GM19351 (cell line): Measurements from ENCODE around the gene RTN1.
A peak's percentile ranks its signal among the peaks of the same experiment; 100 is the strongest.

Experiments used
- ATAC-seq: cut with Tn5 transposase; IDR thresholded peaks from one replicate; pipeline ENCODE4 v1.9.1; 2021; ENCODE audit warnings: mild to moderate bottlenecking, moderate library complexity; ENCODE audit not compliant: unreplicated experiment

The RTN1 gene

DNA sequence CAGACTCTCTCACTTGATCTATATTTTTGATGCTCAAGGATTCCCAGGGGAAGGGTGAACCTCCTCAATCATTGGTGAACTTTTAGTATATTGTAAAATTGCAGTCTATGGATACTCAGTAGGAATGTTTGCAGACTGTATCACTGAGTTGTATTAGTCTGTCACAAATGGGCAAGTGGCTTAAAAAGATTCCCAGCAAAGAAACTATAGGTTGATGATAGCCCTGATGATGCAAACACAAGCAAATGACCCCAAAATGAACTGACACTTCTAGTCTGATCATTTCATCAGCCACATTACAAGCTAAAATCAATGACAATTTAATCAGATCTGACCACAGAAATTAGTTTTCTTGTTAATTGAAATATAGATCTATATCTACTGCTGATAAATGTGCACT, 59.5 kb downstream of the RTN1 start:
- no peak for ATAC-seq

DNA sequence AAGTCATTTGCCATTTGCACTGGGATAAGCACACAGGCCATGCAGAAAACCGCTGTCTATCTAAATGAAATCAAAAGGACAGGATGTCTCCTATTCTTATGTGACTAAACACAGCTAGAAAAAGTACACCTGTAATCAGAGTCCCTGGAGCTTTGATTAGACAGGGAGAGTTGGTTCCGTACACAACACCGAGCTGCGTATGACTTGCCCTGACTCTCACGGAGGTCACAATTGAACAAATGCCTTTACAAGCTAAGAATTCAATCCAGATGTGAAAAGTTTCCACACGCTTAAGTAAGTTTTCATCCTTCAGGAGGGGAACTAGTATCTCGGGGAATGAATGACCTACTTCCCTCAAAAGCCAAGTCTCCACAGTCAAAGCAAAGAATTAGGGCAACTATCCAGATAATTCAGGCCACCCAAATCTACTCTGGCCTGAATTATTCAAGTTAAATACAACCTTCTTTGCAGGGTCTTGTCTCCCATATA, 67.5 kb downstream of the RTN1 start:
- no peak for ATAC-seq

DNA sequence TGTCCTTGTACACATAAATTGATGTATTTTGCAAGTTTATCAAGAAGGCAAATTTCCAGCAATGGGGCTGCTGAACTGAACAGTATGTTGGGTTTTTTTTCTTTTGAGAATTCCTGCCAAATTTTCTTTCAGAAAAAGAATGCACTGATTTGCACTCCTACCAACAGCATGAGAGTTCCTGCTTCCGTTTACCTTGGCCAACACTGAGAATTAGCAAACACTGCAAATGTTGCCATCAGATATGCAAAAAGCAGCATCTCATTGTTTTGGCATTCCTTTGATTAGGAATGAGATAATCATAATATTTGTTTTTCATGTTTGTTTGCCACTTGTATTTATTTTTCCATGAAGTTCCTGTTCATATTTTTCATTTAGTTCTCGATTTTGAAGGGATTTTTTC, 82.4 kb downstream of the RTN1 start:
- no peak for ATAC-seq

DNA sequence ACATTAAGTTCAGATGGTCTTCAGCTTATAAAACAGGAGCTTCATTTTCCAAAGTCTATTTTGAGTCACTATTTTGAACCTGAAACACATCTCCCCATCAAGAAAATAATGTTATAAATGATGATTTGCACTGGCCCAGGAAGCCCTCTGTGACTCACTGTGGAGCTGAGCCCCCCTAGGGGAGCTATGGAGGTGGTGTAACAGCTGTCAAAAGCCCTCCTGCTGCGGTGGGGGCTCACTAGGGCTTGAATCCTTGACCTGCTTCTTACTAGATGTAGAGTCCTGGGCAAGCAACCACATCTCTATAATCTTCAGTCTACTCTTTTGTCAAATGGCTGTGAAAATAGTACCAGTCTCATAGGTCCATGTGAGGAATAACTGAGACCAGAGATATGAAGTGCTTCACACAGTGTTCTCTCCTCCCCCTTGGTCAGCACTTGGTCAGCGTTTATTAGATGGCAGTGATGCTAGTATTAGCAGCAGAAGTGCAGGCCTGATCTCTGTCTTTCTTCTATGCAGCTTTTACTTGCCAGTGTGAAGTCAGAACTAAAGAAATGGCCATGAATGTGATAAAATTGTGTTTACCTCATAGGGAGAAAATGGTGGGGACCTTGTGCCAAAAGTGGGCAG, 83.4 kb downstream of the RTN1 start:
- ATAC-seq: no peak

DNA sequence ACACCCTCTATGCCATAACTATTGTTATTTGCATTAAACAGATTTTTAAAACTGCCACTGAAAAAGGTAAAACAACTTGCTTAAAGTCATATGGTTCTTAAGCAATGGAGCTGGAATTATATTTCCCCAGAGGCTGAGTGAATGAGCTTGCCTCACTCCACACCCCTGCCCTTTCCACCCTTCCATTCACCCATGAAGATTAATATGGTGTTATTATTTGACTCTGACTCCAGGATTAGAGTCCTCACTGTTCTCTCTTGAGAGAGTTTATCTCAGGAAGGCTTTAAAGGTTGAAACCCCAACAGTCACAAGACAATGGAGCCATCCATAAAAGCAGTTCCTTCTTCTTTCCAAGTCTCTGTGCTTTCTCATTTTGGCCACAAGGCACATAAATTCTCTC, 84.9 kb downstream of the RTN1 start:
- ATAC-seq: no peak

DNA sequence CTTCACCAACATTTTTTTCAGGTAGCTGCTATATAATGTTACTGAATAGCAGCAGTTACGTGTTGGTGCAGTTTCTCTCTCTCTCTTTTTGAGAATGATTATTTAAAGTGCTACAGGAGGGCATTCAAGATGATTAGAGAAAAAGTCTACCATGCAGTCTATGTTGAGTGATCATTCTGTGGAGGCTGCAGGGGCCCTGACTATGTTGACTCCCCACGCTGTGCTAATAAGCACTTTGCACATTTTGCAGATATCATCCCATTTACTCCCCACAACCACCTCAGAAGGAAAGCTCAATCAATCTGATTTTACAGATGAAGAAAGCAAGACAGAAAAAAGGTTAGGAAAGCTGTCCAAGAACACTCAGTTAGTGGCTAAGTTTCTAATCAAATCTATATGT, 87.8 kb downstream of the RTN1 start:
- ATAC-seq: no peak

DNA sequence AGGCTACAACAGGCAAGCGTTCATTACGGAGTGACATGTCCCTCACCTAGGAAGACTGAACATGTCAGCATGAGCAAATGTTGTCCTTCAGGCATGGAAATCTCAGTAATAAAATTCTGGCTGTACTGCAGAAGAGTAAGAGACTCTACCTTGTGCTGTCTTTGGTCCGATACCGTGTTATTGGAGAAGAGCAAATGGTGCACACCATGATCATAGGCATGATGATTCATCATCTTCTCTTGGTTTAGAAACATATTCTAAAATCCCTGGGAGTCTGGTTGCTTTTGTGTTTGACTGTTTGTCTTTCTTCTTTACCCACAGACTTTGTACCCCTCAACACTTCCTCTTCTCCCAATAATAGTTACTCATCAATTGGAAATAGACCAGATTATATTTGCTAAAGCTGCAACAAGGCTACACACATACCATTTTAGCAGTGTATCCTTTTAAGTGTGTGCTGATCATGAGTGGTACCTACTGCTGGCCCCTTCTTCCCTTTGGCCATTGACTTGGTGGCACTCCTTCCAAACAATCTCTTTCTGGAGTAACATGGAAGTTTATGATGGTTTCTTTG, 93.5 kb downstream of the RTN1 start:
- no peak for ATAC-seq

DNA sequence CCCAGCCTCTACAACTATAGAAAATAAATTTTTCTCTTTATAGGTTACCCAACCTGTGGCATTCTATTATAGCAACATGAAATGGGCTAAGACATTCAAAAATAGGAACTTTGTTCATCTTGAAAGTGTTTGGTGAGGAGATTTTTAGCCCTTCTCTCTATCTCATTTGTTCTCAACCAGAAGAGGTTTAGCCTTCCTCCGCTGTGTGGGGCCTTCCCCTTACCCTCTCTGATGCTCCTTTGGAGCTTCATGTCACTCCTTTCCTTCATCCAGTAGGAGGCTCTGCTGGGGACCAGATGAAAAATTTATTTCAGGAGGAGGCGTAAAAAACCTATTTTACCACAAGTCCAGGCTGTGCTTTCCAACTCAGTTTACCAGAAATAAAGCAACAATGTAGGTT, 94.1 kb downstream of the RTN1 start:
- peak; percentile 49 for ATAC-seq

DNA sequence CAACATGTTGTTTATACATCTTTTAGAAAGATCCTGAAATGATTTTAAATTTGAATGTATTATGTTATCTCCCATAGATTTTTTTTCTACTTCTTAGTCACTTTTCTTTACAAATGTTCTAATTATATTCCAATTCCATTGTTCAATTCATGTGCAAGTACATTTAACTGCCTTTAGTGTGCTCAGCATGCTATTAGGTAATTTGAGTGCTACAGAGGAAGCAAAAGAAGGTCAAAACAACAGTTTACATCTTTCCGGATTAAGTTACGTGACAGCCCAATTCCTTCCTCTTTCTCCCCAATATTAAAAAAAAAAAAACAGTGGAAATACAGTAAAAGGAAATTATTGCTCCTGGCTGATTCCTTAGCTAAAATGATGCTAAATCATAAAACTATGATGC, 98.3 kb downstream of the RTN1 start:
- ATAC-seq: no peak

DNA sequence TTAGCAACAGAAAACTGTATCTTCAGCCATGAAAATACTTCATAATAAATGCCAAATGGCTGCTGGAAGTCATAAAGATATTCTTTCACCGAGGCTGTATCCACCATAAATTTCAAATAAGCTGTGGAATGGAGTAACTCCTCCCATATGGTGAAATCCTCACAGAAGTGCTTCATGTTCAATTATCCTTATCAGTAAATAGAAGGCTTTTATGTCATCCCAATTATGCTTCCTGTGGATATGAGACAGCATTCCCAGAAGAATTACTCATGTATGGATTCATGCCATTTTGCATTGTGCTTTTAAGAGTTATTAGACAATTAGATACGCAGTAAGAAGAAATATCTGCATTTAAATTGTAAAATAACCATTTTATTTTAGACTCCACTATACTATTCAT, 99.0 kb downstream of the RTN1 start:
- no peak for ATAC-seq

DNA sequence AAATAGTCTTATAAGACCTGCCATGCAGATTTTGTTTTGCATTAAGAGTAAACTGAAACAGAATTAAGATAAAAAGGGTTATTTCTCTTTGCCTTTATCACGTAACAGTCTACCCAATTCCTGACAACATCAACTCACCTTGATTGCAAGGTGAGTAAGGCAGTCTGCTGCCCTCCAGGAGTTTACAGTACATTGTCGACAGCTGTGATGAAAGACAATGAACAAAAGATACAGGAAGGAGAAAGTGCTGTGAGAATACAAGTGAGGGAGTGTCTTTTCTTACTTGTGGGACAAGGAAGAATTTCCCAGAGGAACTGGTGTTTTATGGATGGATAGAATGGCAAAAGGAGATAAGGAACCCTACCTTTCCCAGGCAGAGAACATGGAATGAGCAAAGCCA, 101.0 kb downstream of the RTN1 start:
- ATAC-seq: no peak

DNA sequence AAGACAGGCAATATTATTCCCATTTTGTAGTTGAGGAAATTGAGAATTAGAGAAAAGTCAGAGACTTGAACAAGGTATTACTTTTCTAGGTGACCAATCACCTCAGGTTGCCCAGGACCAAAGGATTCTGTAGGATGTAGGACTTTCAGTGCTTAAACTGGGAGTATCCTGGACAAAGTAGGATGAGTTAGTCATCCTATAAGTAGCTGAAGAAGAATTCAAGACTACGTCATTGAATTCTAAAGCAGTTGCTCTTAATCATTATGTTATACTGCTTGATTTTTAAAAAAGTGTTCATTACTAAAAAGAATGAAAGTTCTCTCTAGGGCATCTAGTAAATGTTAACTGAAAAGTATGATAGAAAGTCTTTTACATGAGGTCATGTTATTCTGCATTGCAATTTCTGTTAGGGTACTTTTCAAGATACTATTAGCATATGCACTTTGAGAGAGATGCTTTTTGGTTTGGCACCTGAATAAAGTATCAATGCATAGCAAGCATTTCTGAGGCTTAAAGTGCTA, 101.7 kb downstream of the RTN1 start:
- no peak for ATAC-seq

DNA sequence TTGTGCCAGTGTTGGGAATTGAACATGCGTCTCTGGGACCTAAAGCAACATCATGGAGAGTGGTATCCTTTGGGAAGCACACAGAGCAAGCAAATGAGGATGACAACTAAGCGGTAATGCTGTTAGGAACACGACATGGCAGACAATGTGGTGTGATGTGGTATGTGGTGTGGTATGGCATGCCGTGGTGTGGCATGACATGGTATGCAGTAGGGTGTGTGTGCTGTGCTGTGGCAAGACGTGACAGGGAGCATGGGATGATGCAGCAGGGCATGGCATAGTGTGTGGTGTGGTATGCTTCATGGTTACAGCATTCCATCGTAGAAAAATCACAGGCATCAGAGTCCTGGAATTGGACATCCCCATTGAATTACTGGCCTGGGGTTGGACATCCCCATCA, 108.7 kb downstream of the RTN1 start:
- no peak for ATAC-seq

DNA sequence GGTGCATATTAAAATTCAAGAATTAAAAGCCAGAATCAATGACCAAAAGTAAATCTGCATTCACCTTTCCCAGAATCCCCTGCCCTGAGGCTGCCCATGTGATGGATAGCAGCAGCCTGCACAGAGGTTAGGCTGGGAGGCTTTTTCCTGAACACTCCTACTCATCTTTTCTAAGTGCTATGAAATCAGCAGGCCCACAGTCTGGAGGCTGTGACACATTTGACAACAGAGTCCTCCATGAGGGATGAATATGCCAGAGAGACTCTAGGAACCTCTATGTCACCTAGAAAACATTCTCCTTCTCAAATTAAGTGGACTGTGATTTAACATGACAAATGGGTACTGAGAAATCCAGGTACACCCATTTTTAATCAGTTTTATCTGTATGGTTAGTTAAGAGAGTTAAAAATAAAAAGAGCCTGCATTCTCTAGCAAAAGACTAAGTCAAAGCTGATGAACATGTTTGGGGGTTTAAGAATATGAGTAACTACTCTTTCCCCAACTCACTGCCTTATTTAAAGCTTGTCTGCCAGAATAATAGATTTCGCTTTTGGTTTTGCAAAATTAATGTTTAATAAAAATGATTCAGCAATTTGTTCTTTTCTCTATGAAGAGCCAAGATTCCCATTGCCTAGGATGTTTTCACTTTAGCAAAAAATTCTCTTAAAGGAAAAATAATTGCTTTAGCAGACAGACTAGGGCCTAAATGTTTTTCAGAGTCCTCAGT, 115.0 kb downstream of the RTN1 start:
- no peak for ATAC-seq

DNA sequence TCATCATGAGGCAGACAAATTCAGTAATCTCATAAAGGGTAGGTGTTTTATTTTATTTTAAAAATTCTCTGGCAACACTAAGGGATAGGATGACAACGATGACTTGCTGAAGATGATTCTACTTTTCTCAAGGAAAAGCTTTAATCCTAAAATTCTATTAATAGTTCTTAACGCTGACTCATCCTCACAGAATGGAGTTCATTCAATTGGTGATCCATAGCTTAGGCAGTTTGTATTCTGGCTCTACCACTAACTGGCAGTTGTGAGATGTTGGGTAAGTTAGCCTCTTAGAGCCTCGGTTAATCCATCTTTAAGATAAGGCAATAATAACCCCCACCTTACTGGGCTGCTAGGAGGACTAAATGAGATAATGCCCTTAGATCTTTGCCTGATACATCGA, 116.3 kb downstream of the RTN1 start:
- no peak for ATAC-seq

DNA sequence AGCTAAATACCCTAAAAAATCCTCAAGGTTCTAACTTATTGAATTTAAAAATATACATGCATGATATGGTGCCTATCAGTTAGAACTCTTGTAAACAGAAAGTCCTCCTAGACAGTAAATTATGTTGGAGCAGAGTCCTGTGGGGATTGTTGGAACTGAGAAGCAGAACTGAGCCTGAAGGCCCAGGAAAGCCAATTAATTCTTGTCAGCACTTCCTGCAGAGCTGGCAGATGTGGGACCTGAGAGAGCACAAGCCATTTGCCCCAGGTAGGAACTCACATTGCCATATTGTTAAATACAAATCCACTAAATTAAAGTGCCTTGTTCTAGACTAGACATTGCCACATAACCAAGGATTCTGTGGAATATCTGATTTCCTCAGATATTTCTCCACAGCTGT, 117.1 kb downstream of the RTN1 start:
- ATAC-seq: no peak

DNA sequence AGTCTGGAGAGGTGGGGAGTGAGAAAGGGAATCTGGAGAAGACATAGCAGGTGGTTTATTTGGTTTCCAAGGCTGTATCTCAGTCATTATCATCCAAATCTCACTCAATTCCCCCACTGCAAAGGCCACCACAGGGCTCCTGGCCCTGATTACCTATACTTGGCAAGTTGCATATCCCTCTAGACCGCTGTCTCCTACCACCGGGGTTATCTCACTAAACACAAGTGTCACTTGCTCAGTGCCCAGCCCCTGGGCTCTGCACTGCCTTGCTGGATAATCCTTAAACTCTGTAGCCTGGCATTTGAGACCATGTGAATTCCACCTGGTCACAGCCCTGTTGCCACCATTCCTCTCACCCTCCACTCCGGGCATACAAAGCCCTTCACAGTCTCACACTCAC, 119.0 kb downstream of the RTN1 start:
- no peak for ATAC-seq

DNA sequence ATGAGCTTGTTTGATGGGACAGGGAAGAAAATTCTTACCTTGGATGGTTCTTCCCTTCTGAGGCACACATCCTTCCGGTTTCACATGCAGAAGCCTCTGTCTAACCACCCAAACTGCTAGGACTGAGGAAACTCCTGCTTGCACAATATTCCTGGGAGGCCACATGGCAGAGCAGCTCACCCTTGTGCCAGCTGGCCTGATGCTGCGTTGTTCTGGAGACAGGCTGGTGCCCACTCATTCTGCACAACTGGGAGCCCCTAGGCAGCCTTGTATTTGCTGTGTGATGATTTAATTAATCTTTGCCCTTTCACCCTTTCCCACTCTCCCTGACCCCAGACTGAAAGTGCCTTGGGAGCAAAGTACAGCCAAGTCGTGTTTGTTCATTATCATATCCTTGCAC, 130.8 kb downstream of the RTN1 start:
- no peak for ATAC-seq

DNA sequence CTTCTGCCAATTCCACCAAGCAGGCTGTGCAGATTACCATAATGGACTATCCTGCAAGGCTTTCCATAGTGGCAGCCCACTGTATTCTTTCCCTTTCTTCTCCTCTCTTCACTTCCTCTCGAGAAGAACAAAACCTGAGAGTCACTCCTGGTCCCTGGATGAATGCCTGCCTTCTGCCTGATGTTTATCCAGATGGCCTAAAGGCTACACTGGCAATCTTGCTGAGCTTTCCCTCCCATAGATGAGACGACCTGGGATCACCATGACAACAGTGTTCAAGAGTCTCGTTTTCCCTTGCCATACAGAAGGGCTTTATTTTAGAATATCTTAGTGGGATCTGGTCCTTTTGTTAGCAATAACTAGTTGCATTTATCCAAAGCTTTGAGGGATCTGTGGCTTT, 142.3 kb downstream of the RTN1 start:
- ATAC-seq: no peak

DNA sequence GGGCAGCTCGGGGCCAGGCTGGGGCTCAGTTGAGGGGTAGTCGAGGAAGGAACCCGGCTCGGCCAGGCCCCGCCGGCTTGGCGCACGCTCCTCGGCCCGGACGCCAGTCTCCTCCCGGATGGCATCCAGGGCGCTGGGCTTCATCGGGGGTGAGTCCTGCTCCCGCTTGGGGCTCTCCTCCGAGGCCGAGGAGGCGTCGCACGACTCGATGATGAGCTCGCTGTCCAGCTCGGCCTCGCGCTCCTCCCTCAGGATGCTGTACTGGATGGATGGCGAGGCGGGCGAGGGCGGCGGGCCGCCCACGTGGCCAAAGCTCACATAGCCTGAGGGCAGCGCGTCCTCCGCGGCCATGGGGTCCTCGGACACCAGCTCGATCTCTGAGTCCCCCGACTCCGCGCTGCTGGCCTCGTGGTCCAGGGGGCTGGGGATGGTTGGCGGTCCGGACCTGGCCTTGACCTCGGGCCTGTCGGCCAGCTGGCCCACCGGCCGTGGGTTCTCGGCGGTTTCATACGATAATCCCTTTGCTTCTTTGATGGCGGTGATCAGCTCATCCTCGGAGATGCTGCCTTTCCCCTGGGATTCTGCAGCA, 143.4 kb downstream of the RTN1 start:
- no peak for ATAC-seq

DNA sequence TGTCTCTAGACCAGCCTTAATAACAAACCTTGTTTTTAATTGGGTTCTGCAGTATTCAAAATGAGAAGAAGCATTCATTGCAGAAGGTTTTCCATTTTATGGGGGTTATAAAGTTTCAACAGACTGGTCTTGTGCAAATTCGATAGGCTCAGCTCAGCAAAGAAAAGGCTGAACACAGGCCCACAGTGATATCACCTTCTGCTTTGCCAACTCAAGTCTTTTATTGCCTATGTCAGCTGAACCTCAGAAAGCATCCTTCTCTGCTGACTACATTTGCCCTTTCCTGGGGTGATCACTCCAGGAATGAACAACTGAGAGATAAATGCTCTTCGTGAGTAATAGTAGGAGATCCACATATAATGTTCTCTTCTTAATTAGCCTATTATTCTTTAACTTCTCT, 159.5 kb downstream of the RTN1 start:
- no peak for ATAC-seq
